ENCODE results near the gene CEP89.
A peak's percentile ranks its signal among the peaks of the same experiment; 100 is the strongest.
"Not testable (repeated sequence)": the region's sequence is repeated elsewhere in the genome, so short reads cannot be mapped to it uniquely, and the experiment has no call there.

Gene CEP89

DNA sequence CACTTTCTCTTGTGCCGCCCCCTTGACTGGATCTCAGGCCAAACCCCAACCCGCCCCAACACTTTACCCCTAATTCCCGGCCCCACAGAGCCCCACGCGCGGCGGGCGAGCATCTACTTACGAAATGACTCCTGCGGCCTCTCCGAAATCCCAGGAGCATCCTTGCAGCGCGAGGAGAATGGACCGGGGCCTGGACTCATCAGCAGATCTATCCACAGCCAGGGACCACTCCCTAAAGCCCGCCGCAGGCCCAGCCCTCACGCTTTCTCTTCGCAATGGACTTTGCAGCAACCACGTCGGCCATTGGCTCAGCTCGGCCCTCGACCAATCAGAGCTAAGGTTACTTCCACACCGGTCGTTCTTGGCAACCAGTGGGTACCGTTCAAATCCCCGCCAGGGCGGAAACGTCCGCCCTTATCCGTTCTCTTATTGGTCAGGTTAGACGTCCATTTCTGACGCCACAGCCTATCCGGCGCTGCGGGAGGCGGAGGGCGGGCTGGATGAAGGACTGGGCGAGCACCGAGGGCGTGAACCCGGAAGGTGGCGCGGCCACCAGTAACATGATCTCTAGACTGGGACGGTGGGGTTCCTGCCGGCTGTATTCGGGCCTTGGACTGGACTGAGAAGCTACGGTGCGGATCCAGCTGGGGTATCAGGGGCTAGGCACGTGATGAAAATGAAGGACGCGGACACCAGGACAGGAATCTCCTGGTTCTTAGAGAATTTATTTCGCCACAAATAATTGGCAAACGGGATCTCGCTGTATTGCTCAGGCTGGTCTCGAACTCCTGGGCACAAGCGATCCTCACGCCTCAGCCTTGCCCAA lies at the start of gene CEP89, which contains the start of gene FAAP24:
Gene CEP89 (minus strand): TSS at position 244 of the 826 bp plus-strand sequence. CDS start 84 bp downstream, at position 160.
Gene FAAP24 (plus strand): TSS at position 528 of the 826 bp plus-strand sequence. CDS start 955 bp downstream, outside the sequence.
- TF ChIP-seq, protein P1, sequence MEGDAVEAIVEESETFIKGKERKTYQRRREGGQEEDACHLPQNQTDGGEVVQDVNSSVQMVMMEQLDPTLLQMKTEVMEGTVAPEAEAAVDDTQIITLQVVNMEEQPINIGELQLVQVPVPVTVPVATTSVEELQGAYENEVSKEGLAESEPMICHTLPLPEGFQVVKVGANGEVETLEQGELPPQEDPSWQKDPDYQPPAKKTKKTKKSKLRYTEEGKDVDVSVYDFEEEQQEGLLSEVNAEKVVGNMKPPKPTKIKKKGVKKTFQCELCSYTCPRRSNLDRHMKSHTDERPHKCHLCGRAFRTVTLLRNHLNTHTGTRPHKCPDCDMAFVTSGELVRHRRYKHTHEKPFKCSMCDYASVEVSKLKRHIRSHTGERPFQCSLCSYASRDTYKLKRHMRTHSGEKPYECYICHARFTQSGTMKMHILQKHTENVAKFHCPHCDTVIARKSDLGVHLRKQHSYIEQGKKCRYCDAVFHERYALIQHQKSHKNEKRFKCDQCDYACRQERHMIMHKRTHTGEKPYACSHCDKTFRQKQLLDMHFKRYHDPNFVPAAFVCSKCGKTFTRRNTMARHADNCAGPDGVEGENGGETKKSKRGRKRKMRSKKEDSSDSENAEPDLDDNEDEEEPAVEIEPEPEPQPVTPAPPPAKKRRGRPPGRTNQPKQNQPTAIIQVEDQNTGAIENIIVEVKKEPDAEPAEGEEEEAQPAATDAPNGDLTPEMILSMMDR (conservative IDR thresholded peaks at IDR 0.05; ENCODE audit: low read length) = no peak
- no peak for TF ChIP-seq EZH2phosphoT487 (IDR thresholded peaks at IDR 0.05; ENCODE audit: borderline replicate concordance)
- H4K20me1 ChIP-seq (ENCODE audit: insufficient read depth, low read length, poor library complexity, severe bottlenecking) = no peaks in the 10 kb centered on the region
- peak within 1 kb of the TSS; percentile 94 for H3K4me2 ChIP-seq (ENCODE audit: low read depth, low read length, poor library complexity, severe bottlenecking)
- H2AFZ ChIP-seq (ENCODE audit: low read length) = peak within 1 kb of the TSS; percentile 89
- peak within 1 kb of the TSS; percentile 95 for H3K4me3 ChIP-seq (ENCODE audit: low read length, poor library complexity, severe bottlenecking)
- no peaks in the 10 kb centered on the region for H3F3A ChIP-seq (ENCODE audit: low read depth)
- peaks cover 22% of the 10 kb centered on the region for H3K79me2 ChIP-seq (ENCODE audit: insufficient read depth, low read length)
- H3K9ac ChIP-seq (ENCODE audit: low read depth, low read length, poor library complexity, severe bottlenecking) = peak within 1 kb of the TSS; percentile 88
- no peaks in the 10 kb centered on the region for H3K9me2 ChIP-seq (replicated peaks; ENCODE audit: low read depth, low read length)
- no peaks in the 10 kb centered on the region for H3K9me3 ChIP-seq (ENCODE audit: insufficient read depth, low read depth, low read length)
- peaks cover 6% of the 10 kb centered on the region for H3K4me1 ChIP-seq (ENCODE audit: insufficient read depth, low read length, poor library complexity, severe bottlenecking)
- no peaks in the 10 kb centered on the region for H3K27me3 ChIP-seq (ENCODE audit: insufficient read depth, low read length, poor library complexity, severe bottlenecking)
- H3K36me3 ChIP-seq (ENCODE audit: insufficient read depth, low read length) = no peaks in the 10 kb centered on the region

DNA sequence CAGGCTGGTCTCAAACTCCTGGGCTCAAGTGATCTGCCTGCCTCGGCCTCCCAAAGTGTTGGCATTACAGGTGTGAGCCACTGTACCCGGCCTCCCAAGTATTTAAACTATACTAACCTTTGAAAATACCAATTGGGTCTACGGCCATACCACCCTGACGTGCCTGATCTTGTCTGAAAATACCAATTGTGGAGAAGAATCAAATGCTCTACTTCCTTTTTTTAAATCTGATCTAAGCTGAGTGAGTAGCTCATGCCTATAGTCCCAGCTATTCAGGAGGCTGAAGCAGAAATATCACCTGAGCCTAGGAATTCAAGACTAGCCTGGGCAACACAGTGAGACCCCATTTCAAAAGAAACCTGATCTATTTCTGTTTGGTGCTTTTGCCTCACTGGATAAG lies 39.1 kb upstream of the CEP89 start:
- not testable (repeated sequence) for H3K9me3 ChIP-seq (ENCODE audit: insufficient read depth, low read depth, low read length); H3K36me3 ChIP-seq (ENCODE audit: insufficient read depth, low read length); H4K20me1 ChIP-seq (ENCODE audit: insufficient read depth, low read length, poor library complexity, severe bottlenecking); H3K79me2 ChIP-seq (ENCODE audit: insufficient read depth, low read length); H3K27me3 ChIP-seq (ENCODE audit: insufficient read depth, low read length, poor library complexity, severe bottlenecking); H2AFZ ChIP-seq (ENCODE audit: low read length); H3K9me2 ChIP-seq (replicated peaks; ENCODE audit: low read depth, low read length); H3F3A ChIP-seq (ENCODE audit: low read depth); H3K4me2 ChIP-seq (ENCODE audit: low read depth, low read length, poor library complexity, severe bottlenecking); H3K9ac ChIP-seq (ENCODE audit: low read depth, low read length, poor library complexity, severe bottlenecking); H3K4me1 ChIP-seq (ENCODE audit: insufficient read depth, low read length, poor library complexity, severe bottlenecking); H3K4me3 ChIP-seq (ENCODE audit: low read length, poor library complexity, severe bottlenecking)

DNA sequence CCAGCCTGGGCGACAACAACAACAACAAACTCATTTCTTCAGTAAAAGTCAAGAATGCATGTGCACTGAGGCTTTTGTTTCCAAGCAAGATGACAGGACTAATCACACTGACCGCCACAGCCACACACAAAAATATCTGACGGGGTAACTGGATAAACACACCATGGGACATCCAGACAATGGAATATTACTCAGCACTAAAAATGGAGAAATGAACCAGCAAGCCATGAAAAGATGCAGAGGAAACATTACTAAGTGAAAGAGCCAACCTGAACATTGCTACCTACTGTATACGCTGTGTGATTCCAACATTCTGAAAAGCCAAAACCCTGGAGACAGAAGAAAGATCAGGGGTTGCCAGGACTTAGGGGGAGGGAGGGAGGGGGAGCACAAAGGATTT lies 37.0 kb upstream of the CEP89 start:
- no peaks in the 10 kb centered on the region for H3K36me3 ChIP-seq (ENCODE audit: insufficient read depth, low read length)
- H3K9me3 ChIP-seq (ENCODE audit: insufficient read depth, low read depth, low read length) = no peaks in the 10 kb centered on the region
- no peaks in the 10 kb centered on the region for H4K20me1 ChIP-seq (ENCODE audit: insufficient read depth, low read length, poor library complexity, severe bottlenecking)
- H3K9ac ChIP-seq (ENCODE audit: low read depth, low read length, poor library complexity, severe bottlenecking) = no peak overlapping the region
- H3K4me2 ChIP-seq (ENCODE audit: low read depth, low read length, poor library complexity, severe bottlenecking) = no peak overlapping the region
- TF ChIP-seq EZH2phosphoT487 (IDR thresholded peaks at IDR 0.05; ENCODE audit: borderline replicate concordance) = no peak
- TF ChIP-seq, protein P1 (conservative IDR thresholded peaks at IDR 0.05; ENCODE audit: low read length) = no peak
- no peaks in the 10 kb centered on the region for H3K79me2 ChIP-seq (ENCODE audit: insufficient read depth, low read length)
- no peaks in the 10 kb centered on the region for H3F3A ChIP-seq (ENCODE audit: low read depth)
- no peaks in the 10 kb centered on the region for H3K4me1 ChIP-seq (ENCODE audit: insufficient read depth, low read length, poor library complexity, severe bottlenecking)
- H3K27me3 ChIP-seq (ENCODE audit: insufficient read depth, low read length, poor library complexity, severe bottlenecking) = no peaks in the 10 kb centered on the region
- no peak overlapping the region for H2AFZ ChIP-seq (ENCODE audit: low read length)
- no peaks in the 10 kb centered on the region for H3K9me2 ChIP-seq (replicated peaks; ENCODE audit: low read depth, low read length)
- no peak overlapping the region for H3K4me3 ChIP-seq (ENCODE audit: low read length, poor library complexity, severe bottlenecking)
